Measurements from ENCODE around the gene PCDHA11. TPM values are rescaled to one million over a fixed set of nuclear protein-coding genes. Genes with fewer than 3 reads are reported as not detected.
"Not testable (repeated sequence)": the region's sequence is repeated elsewhere in the genome, so short reads cannot be mapped to it uniquely, and the experiment has no call there.

PCDHA11 gene
- polyA plus RNA-seq, 3 donors = 0.16 to 0.76 (median 0.19) TPM

- DNase-seq (ENCODE audit: low read depth in 3 of 3, low spot score in 2 of 3) = not testable (repeated sequence)
Observed at GRCh38 chr5:140849831-140850634, 18.7 kb upstream of the PCDHA11 start.

GRCh38 chr5:140855772-140856674 is 12.7 kb upstream of the PCDHA11 start, which contains the start of gene PCDHA10:
TSS of gene PCDHA10 (plus strand) at chr5:140855897. CDS start at chr5:140856049, 152 bp downstream.
- DNase-seq (ENCODE audit: low read depth in 3 of 3, low spot score in 2 of 3) = no peak

- DNase-seq (ENCODE audit: low read depth in 3 of 3, low spot score in 2 of 3) = no peak
Observed at GRCh38 chr5:140857177-140857986, 11.4 kb upstream of the PCDHA11 start.

GRCh38 chr5:140857987-140858240 is 10.8 kb upstream of the PCDHA11 start:
- no peak for DNase-seq (ENCODE audit: low read depth in 3 of 3, low spot score in 2 of 3)

- DNase-seq (ENCODE audit: low read depth in 3 of 3, low spot score in 2 of 3) = no peak
Observed at GRCh38 chr5:140862441-140863295, 6.1 kb upstream of the PCDHA11 start.

- no peak for DNase-seq (ENCODE audit: low read depth in 3 of 3, low spot score in 2 of 3)
Observed at GRCh38 chr5:140869555-140869886, 764 bp downstream of the PCDHA11 start.

- no peak for DNase-seq (ENCODE audit: low read depth in 3 of 3, low spot score in 2 of 3)
Observed at GRCh38 chr5:140870221-140871201, 1.8 kb downstream of the PCDHA11 start.

GRCh38 chr5:140875085-140876065 is 6.6 kb downstream of the PCDHA11 start, which contains the start of gene PCDHA12:
TSS of gene PCDHA12 (plus strand) at chr5:140875308. CDS start at chr5:140875473, 165 bp downstream.
- DNase-seq (ENCODE audit: low read depth in 3 of 3, low spot score in 2 of 3) = no peak

GRCh38 chr5:140876541-140877261 is 7.9 kb downstream of the PCDHA11 start:
- not testable (repeated sequence) for DNase-seq (ENCODE audit: low read depth in 3 of 3, low spot score in 2 of 3)

- no peak for DNase-seq (ENCODE audit: low read depth in 3 of 3, low spot score in 2 of 3)
Observed at GRCh38 chr5:140877262-140877581, 8.5 kb downstream of the PCDHA11 start.

- DNase-seq (ENCODE audit: low read depth in 3 of 3, low spot score in 2 of 3) = no peak
Observed at GRCh38 chr5:140881889-140882590, 13.3 kb downstream of the PCDHA11 start, which contains the start of gene PCDHA13. TSS of gene PCDHA13 (plus strand) at chr5:140882124. CDS start at chr5:140882269, 145 bp downstream.

- DNase-seq (ENCODE audit: low read depth in 3 of 3, low spot score in 2 of 3) = no peak
Observed at GRCh38 chr5:140882591-140882899, 13.8 kb downstream of the PCDHA11 start.

- no peak for DNase-seq (ENCODE audit: low read depth in 3 of 3, low spot score in 2 of 3)
Observed at GRCh38 chr5:140883373-140883772, 14.6 kb downstream of the PCDHA11 start.

- DNase-seq (ENCODE audit: low read depth in 3 of 3, low spot score in 2 of 3) = no peak
Observed at GRCh38 chr5:140883927-140884697, 15.4 kb downstream of the PCDHA11 start.

- DNase-seq (ENCODE audit: low read depth in 3 of 3, low spot score in 2 of 3) = no peak
Observed at GRCh38 chr5:140916325-140916724, 47.6 kb downstream of the PCDHA11 start.
